IMR-90 (cell line): Measurements from ENCODE around the gene HKDC1.

Experiments used
- CEBPB ChIP-seq: IDR thresholded peaks from 2 replicates; pipeline ENCODE4 v1.6.1; 2012; ENCODE audit warnings: low read depth, low read length, improper control_type of control experiment
- CHD1 ChIP-seq: IDR thresholded peaks from 2 replicates; pipeline ENCODE4 v1.6.1; 2012; ENCODE audit warnings: low read depth, low read length, improper control_type of control experiment
- CTCF ChIP-seq: conservative IDR thresholded peaks from 2 replicates; pipeline ENCODE4 v1.5.1; 2012; ENCODE audit warnings: mild to moderate bottlenecking, low read depth, low read length, improper control_type of control experiment
- ELK1 ChIP-seq: fragments of 150-350 bp; IDR thresholded peaks from 2 replicates; pipeline ENCODE4 v1.6.1; 2016; ENCODE audit warnings: low read depth, mild to moderate bottlenecking, low read length, moderate library complexity, borderline replicate concordance
- MAFK ChIP-seq: IDR thresholded peaks from 2 replicates; pipeline ENCODE4 v1.6.1; 2012; ENCODE audit warnings: low read depth, low read length, improper control_type of control experiment
- MAZ ChIP-seq: IDR thresholded peaks from 2 replicates; pipeline ENCODE4 v1.6.1; 2012; ENCODE audit warnings: low read depth, mild to moderate bottlenecking, low read length, improper control_type of control experiment, moderate library complexity, borderline replicate concordance
- MXI1 ChIP-seq: IDR thresholded peaks from 2 replicates; pipeline ENCODE4 v1.6.1; 2012; ENCODE audit warnings: low read depth, mild to moderate bottlenecking, low read length, moderate library complexity, borderline replicate concordance
- NFE2L2 ChIP-seq: fragments of 150-350 bp; IDR thresholded peaks from 2 replicates; pipeline ENCODE4 v1.6.1; 2016; ENCODE audit warnings: low read depth, mild to moderate bottlenecking, low read length
- POLR2A ChIP-seq: IDR thresholded peaks from 2 replicates; pipeline ENCODE4 v1.6.1; 2012; ENCODE audit warnings: mild to moderate bottlenecking, low read depth, low read length
- RAD21 ChIP-seq: IDR thresholded peaks from 2 replicates; pipeline ENCODE4 v1.6.1; 2012; ENCODE audit warnings: low read length, improper control_type of control experiment
- RCOR1 ChIP-seq: IDR thresholded peaks from 2 replicates; pipeline ENCODE4 v1.6.1; 2012; ENCODE audit warnings: mild to moderate bottlenecking, low read length, improper control_type of control experiment; ENCODE audit not compliant: insufficient replicate concordance
- RFX5 ChIP-seq: IDR thresholded peaks from 2 replicates; pipeline ENCODE4 v1.8.0; 2012; ENCODE audit warnings: low read depth, mild to moderate bottlenecking, low read length, moderate library complexity
- SMC3 ChIP-seq: fragments of 150-350 bp; IDR thresholded peaks from 2 replicates; pipeline ENCODE4 v1.6.1; 2016; ENCODE audit warnings: low read depth, mild to moderate bottlenecking, antibody characterized with exemption, low read length, moderate library complexity
- USF2 ChIP-seq: fragments of 150-350 bp; IDR thresholded peaks from 2 replicates; pipeline ENCODE4 v1.6.1; 2017; ENCODE audit warnings: mild to moderate bottlenecking, antibody characterized with exemption, low read length, low read depth

GRCh38 chr10:69240455-69240854, 20.3 kb downstream of the HKDC1 start:
- TF ChIP-seq RFX5 (no peak), CTCF (no peak), SMC3 (no peak), CEBPB (no peak), POLR2A (no peak), RCOR1 (no peak), MAZ (no peak), NFE2L2 (no peak), ELK1 (no peak), USF2 (no peak), MXI1 (no peak), MAFK (no peak), CHD1 (no peak), RAD21 (no peak)
